Muscle of leg (tissue), 11 donors: ENCODE results near the gene FAM131C. TPM values are rescaled to one million over a fixed set of nuclear protein-coding genes. Genes with fewer than 3 reads are reported as not detected.
A peak's percentile ranks its signal among the peaks of the same experiment; 100 is the strongest.

Source experiments
- DNase-seq: peaks from one replicate; pipeline ENCODE4 v3.0.0; 2013
- H3K27ac ChIP-seq: one replicate; pipeline ENCODE4 v1.5.1; 2013; ENCODE audit warnings: mild to moderate bottlenecking, low read length, control low read depth
- H3K27me3 ChIP-seq: one replicate; pipeline ENCODE4 v1.6.1; 2013; ENCODE audit warnings: low read length; ENCODE audit not compliant: control insufficient read depth, insufficient read depth
- H3K36me3 ChIP-seq: one replicate; pipeline ENCODE4 v1.6.1; 2013; ENCODE audit warnings: low read length; ENCODE audit not compliant: control insufficient read depth, insufficient read depth
- H3K4me1 ChIP-seq: one replicate; pipeline ENCODE4 v1.6.1; 2013; ENCODE audit warnings: low read length; ENCODE audit not compliant: control insufficient read depth, insufficient read depth
- H3K4me3 ChIP-seq: one replicate; pipeline ENCODE4 v1.5.1; 2013; ENCODE audit warnings: low read length, control low read depth
- H3K9me3 ChIP-seq: replicated peaks from 2 replicates; pipeline ENCODE4 v1.6.1; 2013; ENCODE audit warnings: low read depth, low read length; ENCODE audit not compliant: control insufficient read depth
- WGBS: methylation state at CpG from one replicate; pipeline ENCODE4 v1.1.5; 2013; ENCODE audit warnings: missing lambda C conversion rate; ENCODE audit not compliant: insufficient coverage; 5-methylcytosine and 5-hydroxymethylcytosine counted together
- polyA plus RNA-seq, 8 donors: library from polyadenylated mRNA; unstranded; fragments of 120-200 nt; gene quantifications; one replicate each; pipeline versions ENCODE4 v1.2.1 to v1.2.3, GENCODE V29; 2013; ENCODE audit warnings: inconsistent platforms in 1 of 8, low replicate concordance in 1 of 8; ENCODE audit not compliant: insufficient read length in 8 of 8, insufficient read depth in 1 of 8
- total RNA-seq: library from RNA; stranded (reverse); fragments of 120-200 nt; gene quantifications from one replicate; pipeline ENCODE4 v1.2.4, GENCODE V29; 2013

FAM131C gene
- total and polyA plus RNA-seq, 9 donors: 0.09 to 0.53 (median 0.12) TPM; not detected in 2

DNA sequence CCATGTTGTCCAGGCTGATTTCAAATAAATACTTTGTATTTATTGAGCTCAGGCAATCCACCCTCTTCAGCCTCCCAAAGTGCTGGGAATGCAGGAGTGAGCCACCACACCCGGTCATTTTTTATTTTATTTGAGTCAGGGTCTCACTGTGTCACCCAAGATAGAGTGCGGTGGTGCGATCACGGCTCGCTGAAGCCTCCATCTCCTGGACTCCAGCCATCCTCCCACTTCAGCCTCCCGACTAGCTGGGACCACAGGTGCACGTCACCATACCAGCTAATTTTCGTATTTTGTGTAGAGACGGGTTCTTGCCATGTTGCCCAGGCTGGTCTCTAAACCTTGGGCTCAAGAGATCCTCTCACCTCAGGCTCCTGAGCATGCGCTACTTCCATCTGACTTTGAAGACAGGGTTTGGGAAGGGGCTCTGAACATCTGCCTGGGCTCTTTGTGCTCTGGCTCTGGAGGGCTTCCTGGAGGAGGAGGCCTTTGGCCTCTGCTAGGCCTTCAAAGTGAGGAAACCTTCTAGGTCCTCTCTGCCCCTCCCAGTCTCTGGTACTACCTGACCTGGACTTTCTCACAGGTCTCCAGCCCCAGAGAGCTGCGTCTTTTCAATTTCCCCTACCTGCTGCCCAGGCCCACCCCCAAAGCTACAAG, 61.4 kb downstream of the FAM131C start:
- H3K27ac ChIP-seq: peak overlapping the region; percentile 64
- H3K4me1 ChIP-seq: peaks cover 50% of the 10 kb centered on the region
- H3K9me3 ChIP-seq: no peaks in the 10 kb centered on the region
- H3K4me3 ChIP-seq: no peak overlapping the region
- DNase-seq: no peak
- H3K27me3 ChIP-seq: no peaks in the 10 kb centered on the region
- 90% methylated on average over 7 of the region's 11 CpGs for WGBS
- peaks cover 8% of the 10 kb centered on the region for H3K36me3 ChIP-seq

DNA sequence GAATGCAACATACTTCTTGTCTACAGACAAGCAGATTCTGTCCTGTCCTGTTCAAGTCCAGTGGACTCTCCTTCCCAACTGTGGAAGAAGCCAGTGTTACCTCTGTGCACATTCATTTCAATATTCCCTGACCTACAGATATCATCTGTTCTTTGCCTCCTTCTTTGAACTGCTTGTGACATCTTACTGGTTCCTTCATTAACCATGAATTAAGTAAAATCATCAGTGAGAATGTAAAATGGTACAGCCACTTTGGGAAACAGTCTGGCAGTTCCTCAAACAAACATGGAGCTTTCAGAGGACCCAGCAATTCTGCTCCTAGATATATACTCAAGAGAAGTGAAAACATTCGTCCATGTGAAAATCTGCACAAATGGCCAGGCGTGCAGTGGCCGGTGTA, 62.6 kb downstream of the FAM131C start:
- Histone ChIP-seq H3K4me1 (peaks cover 38% of the 10 kb centered on the region), H3K9me3 (no peaks in the 10 kb centered on the region), H3K4me3 (no peak overlapping the region), H3K36me3 (peaks cover 4% of the 10 kb centered on the region), H3K27me3 (no peaks in the 10 kb centered on the region), H3K27ac (no peak overlapping the region)
- no peak for DNase-seq
- WGBS: 85% methylated on average over 3 of the region's 3 CpGs

GRCh38 chr1:16009678-16010077, 63.8 kb downstream of the FAM131C start:
- Histone ChIP-seq H3K27me3 (no peaks in the 10 kb centered on the region), H3K4me1 (peaks cover 26% of the 10 kb centered on the region), H3K36me3 (no peaks in the 10 kb centered on the region), H3K27ac (no peak overlapping the region), H3K9me3 (no peaks in the 10 kb centered on the region), H3K4me3 (no peak overlapping the region)
- DNase-seq: no peak
- 95% methylated on average over 9 of the region's 11 CpGs for WGBS

GRCh38 chr1:16009030-16009460, 64.4 kb downstream of the FAM131C start:
- H3K27me3 ChIP-seq: no peaks in the 10 kb centered on the region
- H3K36me3 ChIP-seq: no peaks in the 10 kb centered on the region
- 0% methylated on average over 2 of the region's 4 CpGs for WGBS
- peaks cover 20% of the 10 kb centered on the region for H3K4me1 ChIP-seq
- peak; percentile 78 for DNase-seq
- no peaks in the 10 kb centered on the region for H3K9me3 ChIP-seq
- H3K4me3 ChIP-seq: no peak overlapping the region
- H3K27ac ChIP-seq: no peak overlapping the region

Other genes with a start within 250 kb of the FAM131C start
- gene SPEN, start 225.9 kb downstream of the FAM131C start, total RNA-seq: 22.8 TPM
- 10 to 100 TPM; 30.6 to 44.3 (median 35.5) TPM for gene SPEN, start 225.9 kb downstream of the FAM131C start, polyA plus RNA-seq
- gene ZBTB17, start 97.5 kb downstream of the FAM131C start, total RNA-seq: 27.4 TPM
- gene ZBTB17, start 97.5 kb downstream of the FAM131C start, polyA plus RNA-seq: 10 to 100 TPM; 23.8 to 29.1 (median 25.8) TPM
- not detected for gene SRARP, start 69.4 kb downstream of the FAM131C start, total RNA-seq
- gene SRARP, start 69.4 kb downstream of the FAM131C start, polyA plus RNA-seq: under 1 TPM in 2 of 8 donors, not detected in 6; 0.08 to 0.10 TPM
- gene HSPB7, start 55.6 kb downstream of the FAM131C start, total RNA-seq: 39.5 TPM
- 100 to 1,000 TPM in 6 of 8 donors, 10 to 100 TPM in 2; 88.2 to 165 (median 142) TPM for gene HSPB7, start 55.6 kb downstream of the FAM131C start, polyA plus RNA-seq
- gene CLCNKA, start 51.6 kb downstream of the FAM131C start, total RNA-seq: 0.27 TPM
- gene CLCNKA, start 51.6 kb downstream of the FAM131C start, polyA plus RNA-seq: 1 to 10 TPM in 2 of 8 donors, under 1 TPM in 6; 0.33 to 1.2 (median 0.73) TPM
- gene CLCNKB, start 29.9 kb downstream of the FAM131C start, total RNA-seq: 0.40 TPM
- under 1 TPM in 7 of 8 donors, not detected in 1; 0.11 to 0.53 (median 0.16) TPM for gene CLCNKB, start 29.9 kb downstream of the FAM131C start, polyA plus RNA-seq
- 3.3 TPM for gene EPHA2, start 82.4 kb upstream of the FAM131C start, total RNA-seq
- 1 to 10 TPM; 4.8 to 9.8 (median 7.0) TPM for gene EPHA2, start 82.4 kb upstream of the FAM131C start, polyA plus RNA-seq
- 1.3 TPM for gene ARHGEF19, start 139.0 kb upstream of the FAM131C start, total RNA-seq
- gene ARHGEF19, start 139.0 kb upstream of the FAM131C start, polyA plus RNA-seq: 1 to 10 TPM; 2.4 to 9.2 (median 3.1) TPM
- 2.7 TPM for gene CPLANE2, start 163.5 kb upstream of the FAM131C start, total RNA-seq
- 1 to 10 TPM; 1.7 to 3.4 (median 2.8) TPM for gene CPLANE2, start 163.5 kb upstream of the FAM131C start, polyA plus RNA-seq